Measurements from ENCODE around the gene RNGTT.

The RNGTT gene

GRCh38 chr6:88636871-88637270, 326.5 kb downstream of the RNGTT start:
- no peak overlapping the region for H3K27ac ChIP-seq
- H3K9me3 ChIP-seq (ENCODE audit: control insufficient read depth, low read length): no peaks in the 10 kb centered on the region
- H3K36me3 ChIP-seq (ENCODE audit: control insufficient read depth, insufficient read depth, low read length): no peaks in the 10 kb centered on the region
- H3K27me3 ChIP-seq (ENCODE audit: control insufficient read depth, insufficient read depth, low read length): no peaks in the 10 kb centered on the region
- no peaks in the 10 kb centered on the region for H3K79me2 ChIP-seq
- H3K4me1 ChIP-seq: no peaks in the 10 kb centered on the region
- TF ChIP-seq CTCF (IDR thresholded peaks at IDR 0.05): no peak
- no peak overlapping the region for H3K9ac ChIP-seq
- no peak overlapping the region for H3K4me2 ChIP-seq (ENCODE audit: low read length)
- H3K4me3 ChIP-seq (ENCODE audit: low read depth, low read length): no peak overlapping the region
- H2AFZ ChIP-seq: no peak overlapping the region

DNA sequence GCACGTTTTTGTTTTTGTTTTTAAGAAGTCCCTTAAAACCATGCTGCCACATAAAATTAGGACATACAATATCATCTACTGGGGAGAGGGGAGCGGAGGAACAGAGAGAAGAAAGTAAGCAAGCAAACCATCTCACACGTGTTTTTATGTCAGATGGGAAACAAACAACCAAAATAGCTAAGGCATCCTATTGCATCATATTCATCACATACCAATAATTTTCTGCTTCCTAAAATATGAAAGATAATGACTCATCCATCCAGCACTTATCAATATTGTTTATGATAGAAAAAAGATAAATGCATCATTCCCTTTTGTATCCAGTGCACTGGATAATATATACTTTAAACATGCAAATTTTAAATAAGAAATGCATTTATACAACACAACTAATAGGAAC, 329.6 kb downstream of the RNGTT start:
- H3K27me3 ChIP-seq (ENCODE audit: control insufficient read depth, insufficient read depth, low read length): no peaks in the 10 kb centered on the region

GRCh38 chr6:88631830-88632229, 331.6 kb downstream of the RNGTT start:
- Histone ChIP-seq H3K27ac (no peak overlapping the region), H3K79me2 (no peaks in the 10 kb centered on the region), H3K9ac (no peak overlapping the region)

More for the DNA sequence above, 329.6 kb downstream of the RNGTT start:
- Histone ChIP-seq H3K79me2 (no peaks in the 10 kb centered on the region), H3K4me2 (ENCODE audit: low read length) (no peak overlapping the region), H3K36me3 (ENCODE audit: control insufficient read depth, insufficient read depth, low read length) (no peaks in the 10 kb centered on the region), H3K9me3 (ENCODE audit: control insufficient read depth, low read length) (no peaks in the 10 kb centered on the region), H3K4me1 (no peaks in the 10 kb centered on the region), H2AFZ (no peak overlapping the region), H3K27ac (no peak overlapping the region), H3K4me3 (ENCODE audit: low read depth, low read length) (no peak overlapping the region), H3K9ac (no peak overlapping the region)
- no peak for TF ChIP-seq CTCF (IDR thresholded peaks at IDR 0.05)

DNA sequence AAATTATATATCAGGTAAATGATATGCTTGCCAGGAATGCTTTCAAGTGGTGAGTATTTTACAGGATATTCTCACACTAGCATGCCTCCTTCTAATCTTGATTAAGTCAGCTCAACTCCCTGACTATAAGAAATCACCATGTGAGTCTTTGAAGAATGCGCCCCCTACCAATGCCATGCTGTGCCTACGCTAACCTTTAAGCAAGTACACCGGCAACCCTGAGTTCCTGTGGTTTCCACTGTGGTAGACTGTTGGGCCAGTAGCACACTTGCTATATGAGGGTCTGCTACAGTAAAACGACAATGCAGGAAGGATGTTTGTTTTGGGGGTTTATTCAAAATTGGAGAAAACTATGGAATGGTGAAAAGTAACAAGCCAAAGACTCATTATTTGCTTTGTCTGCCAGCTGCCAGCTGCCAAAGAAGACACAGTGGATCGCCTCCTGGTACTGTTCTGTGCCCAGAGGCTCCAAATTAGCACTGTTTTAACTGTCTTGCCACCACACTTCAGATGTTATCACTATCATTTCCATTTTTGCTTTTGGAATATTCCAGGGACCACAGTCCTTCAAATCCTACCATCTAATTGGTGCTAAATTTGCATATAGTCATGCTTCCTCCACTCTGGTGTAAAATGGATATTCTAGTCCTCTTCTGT, 333.5 kb downstream of the RNGTT start:
- H3K4me1 ChIP-seq: no peaks in the 10 kb centered on the region
- H3K27ac ChIP-seq: no peak overlapping the region
- H2AFZ ChIP-seq: no peak overlapping the region
- no peaks in the 10 kb centered on the region for H3K27me3 ChIP-seq (ENCODE audit: control insufficient read depth, insufficient read depth, low read length)
- TF ChIP-seq CTCF (IDR thresholded peaks at IDR 0.05): no peak
- no peak overlapping the region for H3K9ac ChIP-seq
- H3K9me3 ChIP-seq (ENCODE audit: control insufficient read depth, low read length): no peaks in the 10 kb centered on the region
- no peaks in the 10 kb centered on the region for H3K79me2 ChIP-seq
- no peaks in the 10 kb centered on the region for H3K36me3 ChIP-seq (ENCODE audit: control insufficient read depth, insufficient read depth, low read length)
- no peak overlapping the region for H3K4me2 ChIP-seq (ENCODE audit: low read length)
- H3K4me3 ChIP-seq (ENCODE audit: low read depth, low read length): no peak overlapping the region

More at GRCh38 chr6:88631830-88632229, 331.6 kb downstream of the RNGTT start:
- Histone ChIP-seq H3K4me2 (ENCODE audit: low read length) (no peak overlapping the region), H3K36me3 (ENCODE audit: control insufficient read depth, insufficient read depth, low read length) (no peaks in the 10 kb centered on the region), H3K4me1 (no peaks in the 10 kb centered on the region), H3K27me3 (ENCODE audit: control insufficient read depth, insufficient read depth, low read length) (no peaks in the 10 kb centered on the region), H2AFZ (no peak overlapping the region), H3K4me3 (ENCODE audit: low read depth, low read length) (no peak overlapping the region), H3K9me3 (ENCODE audit: control insufficient read depth, low read length) (no peaks in the 10 kb centered on the region)
- no peak for TF ChIP-seq CTCF (IDR thresholded peaks at IDR 0.05)

- Histone ChIP-seq H3K4me1 (no peaks in the 10 kb centered on the region), H3K9ac (no peak overlapping the region), H3K27me3 (ENCODE audit: control insufficient read depth, insufficient read depth, low read length) (no peaks in the 10 kb centered on the region), H3K9me3 (ENCODE audit: control insufficient read depth, low read length) (no peaks in the 10 kb centered on the region), H3K36me3 (ENCODE audit: control insufficient read depth, insufficient read depth, low read length) (no peaks in the 10 kb centered on the region), H3K27ac (no peak overlapping the region), H3K4me3 (ENCODE audit: low read depth, low read length) (no peak overlapping the region), H3K79me2 (no peaks in the 10 kb centered on the region), H3K4me2 (ENCODE audit: low read length) (no peak overlapping the region), H2AFZ (no peak overlapping the region)
- no peak for TF ChIP-seq CTCF (IDR thresholded peaks at IDR 0.05)
Measured at GRCh38 chr6:88626460-88626859, 337.0 kb downstream of the RNGTT start.

Measured in parathyroid adenoma (tissue), 2 donors.